ENCODE results near the gene PDE11A. TPM values are rescaled to one million over a fixed set of nuclear protein-coding genes. Genes with fewer than 3 reads are reported as not detected.

The PDE11A gene
- total RNA-seq, 4 donors from 2014 or later = 0.82 to 16.2 (median 4.3) TPM

DNA sequence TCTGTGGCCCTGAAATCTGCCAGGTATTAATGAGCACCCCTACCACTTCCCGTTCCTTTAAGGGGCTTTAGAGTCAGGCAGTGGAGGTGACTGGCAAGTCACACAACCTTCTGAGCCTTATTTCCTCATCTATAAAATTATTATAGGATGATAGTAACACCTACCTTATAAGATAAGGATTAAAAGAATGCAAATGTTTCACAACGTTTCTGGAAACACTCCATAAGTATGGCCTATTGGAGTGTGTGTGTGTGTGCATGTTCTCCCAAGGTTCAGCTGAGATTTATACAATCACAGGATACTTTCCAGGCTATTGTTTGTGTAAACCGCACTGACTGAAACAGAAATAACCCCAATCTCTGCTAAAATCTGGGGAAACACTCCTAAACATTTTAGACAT, 176.0 kb downstream of the PDE11A start:
- TF ChIP-seq POLR2A (IDR thresholded peaks at IDR 0.05) = no peak
- TF ChIP-seq, protein P1, sequence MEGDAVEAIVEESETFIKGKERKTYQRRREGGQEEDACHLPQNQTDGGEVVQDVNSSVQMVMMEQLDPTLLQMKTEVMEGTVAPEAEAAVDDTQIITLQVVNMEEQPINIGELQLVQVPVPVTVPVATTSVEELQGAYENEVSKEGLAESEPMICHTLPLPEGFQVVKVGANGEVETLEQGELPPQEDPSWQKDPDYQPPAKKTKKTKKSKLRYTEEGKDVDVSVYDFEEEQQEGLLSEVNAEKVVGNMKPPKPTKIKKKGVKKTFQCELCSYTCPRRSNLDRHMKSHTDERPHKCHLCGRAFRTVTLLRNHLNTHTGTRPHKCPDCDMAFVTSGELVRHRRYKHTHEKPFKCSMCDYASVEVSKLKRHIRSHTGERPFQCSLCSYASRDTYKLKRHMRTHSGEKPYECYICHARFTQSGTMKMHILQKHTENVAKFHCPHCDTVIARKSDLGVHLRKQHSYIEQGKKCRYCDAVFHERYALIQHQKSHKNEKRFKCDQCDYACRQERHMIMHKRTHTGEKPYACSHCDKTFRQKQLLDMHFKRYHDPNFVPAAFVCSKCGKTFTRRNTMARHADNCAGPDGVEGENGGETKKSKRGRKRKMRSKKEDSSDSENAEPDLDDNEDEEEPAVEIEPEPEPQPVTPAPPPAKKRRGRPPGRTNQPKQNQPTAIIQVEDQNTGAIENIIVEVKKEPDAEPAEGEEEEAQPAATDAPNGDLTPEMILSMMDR (IDR thresholded peaks at IDR 0.05 in 4 of 5, conservative IDR thresholded peaks at IDR 0.05 in 1 of 5) = no peak

DNA sequence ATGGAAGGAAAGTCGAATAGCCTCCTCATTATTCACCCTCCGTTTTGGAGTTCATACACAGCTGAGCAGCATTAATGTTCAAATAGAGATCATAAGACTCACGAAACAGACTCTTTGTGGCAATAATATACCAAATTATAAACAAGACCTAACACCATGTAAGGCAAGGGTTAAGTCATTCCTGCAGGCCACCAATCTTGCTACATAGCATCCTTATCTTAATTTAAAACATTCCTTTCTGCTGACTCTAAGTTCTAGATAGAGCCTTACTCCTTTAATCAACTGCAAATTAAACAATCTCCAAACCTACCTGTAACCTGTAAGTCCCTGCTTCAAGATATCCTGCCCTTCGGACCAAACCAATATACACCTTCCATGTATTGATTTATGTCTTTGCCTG, 178.0 kb downstream of the PDE11A start:
- no peaks in the 10 kb centered on the region for H3K9me3 ChIP-seq
- ATAC-seq (no peak), DNase-seq (no peak)
- no peak overlapping the region for H3K4me3 ChIP-seq
- H3K27ac ChIP-seq = no peak overlapping the region
- in situ Hi-C loops (cut with MboI; ENCODE audit: low sequenced_read_pairs in 4 of 4) = no loop called here
- peaks cover 0 to 10% of the 10 kb centered on the region in 2 donors for H3K4me1 ChIP-seq
- TF ChIP-seq, protein P1 (IDR thresholded peaks at IDR 0.05 in 4 of 5, conservative IDR thresholded peaks at IDR 0.05 in 1 of 5) = no peak
- TF ChIP-seq POLR2A (IDR thresholded peaks at IDR 0.05) = no peak
- intact Hi-C loops (cut with DNase I; ENCODE audit: low total_unique reads) = no loop called here
- H3K36me3 ChIP-seq = no peaks in the 10 kb centered on the region
- no peaks in the 10 kb centered on the region for H3K27me3 ChIP-seq

More for the DNA sequence above, 176.0 kb downstream of the PDE11A start:
- no peak for ATAC-seq
- Histone ChIP-seq H3K36me3 (no peaks in the 10 kb centered on the region), H3K9me3 (no peaks in the 10 kb centered on the region), H3K27ac (no peak overlapping the region), H3K4me1 (no peaks in the 10 kb centered on the region), H3K27me3 (no peaks in the 10 kb centered on the region), H3K4me3 (no peak overlapping the region)
- in situ Hi-C loops (cut with MboI; ENCODE audit: low sequenced_read_pairs in 4 of 4) = no loop called here
- DNase-seq = no peak
- intact Hi-C loops (cut with DNase I; ENCODE audit: low total_unique reads) = no loop called here

DNA sequence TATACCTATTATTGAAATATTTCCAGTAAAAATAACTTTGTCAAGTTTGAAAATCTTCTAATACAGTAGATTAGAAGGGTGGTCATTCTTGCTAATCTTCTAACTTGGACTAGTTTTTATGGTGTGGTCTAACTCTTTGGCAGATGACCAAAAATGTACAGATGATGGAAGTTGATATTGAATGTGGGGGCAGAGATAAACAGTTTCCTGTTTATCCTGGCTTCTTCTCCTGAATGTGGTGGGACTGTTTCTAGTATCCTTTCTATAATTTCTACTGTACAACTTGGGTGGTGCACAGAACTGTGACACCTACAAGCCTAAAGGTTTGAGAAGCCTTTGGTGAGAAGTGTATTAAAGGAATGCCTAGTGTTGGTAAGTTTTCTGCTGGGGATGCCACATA, 178.7 kb downstream of the PDE11A start:
- Histone ChIP-seq H3K4me1 (peaks cover 6 to 17% of the 10 kb centered on the region in 2 donors), H3K27ac (no peak overlapping the region), H3K27me3 (no peaks in the 10 kb centered on the region), H3K9me3 (no peaks in the 10 kb centered on the region), H3K36me3 (no peaks in the 10 kb centered on the region), H3K4me3 (no peak overlapping the region)
- ATAC-seq (no peak), DNase-seq (no peak)
- in situ Hi-C loops (cut with MboI; ENCODE audit: low sequenced_read_pairs in 4 of 4) (no loop called here), intact Hi-C loops (cut with DNase I; ENCODE audit: low total_unique reads) (no loop called here)
- TF ChIP-seq POLR2A (IDR thresholded peaks at IDR 0.05) = no peak
- TF ChIP-seq, protein P1 (IDR thresholded peaks at IDR 0.05 in 4 of 5, conservative IDR thresholded peaks at IDR 0.05 in 1 of 5) = no peak

DNA sequence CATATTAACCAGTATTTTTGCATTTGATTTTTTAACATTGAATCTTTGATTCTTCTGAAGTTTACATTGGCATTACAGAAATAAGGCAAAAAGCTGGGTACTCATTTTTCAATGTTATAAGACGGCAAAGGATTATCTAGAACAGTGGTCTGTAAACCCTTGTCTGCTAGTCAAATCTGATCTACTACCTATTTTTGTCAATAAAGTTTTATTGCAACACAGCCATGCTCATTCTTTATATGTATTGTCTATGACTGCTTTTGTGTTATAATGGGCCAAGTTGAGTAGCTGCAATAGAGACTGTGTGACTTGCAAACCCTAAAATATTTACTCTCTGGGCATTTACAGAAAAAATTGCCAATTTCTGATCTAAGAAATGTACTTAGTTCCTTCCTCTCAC, 181.0 kb downstream of the PDE11A start:
- ATAC-seq (no peak), DNase-seq (no peak)
- Histone ChIP-seq H3K27me3 (no peaks in the 10 kb centered on the region), H3K36me3 (no peaks in the 10 kb centered on the region), H3K9me3 (no peaks in the 10 kb centered on the region), H3K4me3 (no peak overlapping the region), H3K27ac (no peak overlapping the region), H3K4me1 (peaks cover 13 to 40% of the 10 kb centered on the region in 2 donors)
- no peak for TF ChIP-seq POLR2A (IDR thresholded peaks at IDR 0.05)
- TF ChIP-seq, protein P1 (IDR thresholded peaks at IDR 0.05 in 4 of 5, conservative IDR thresholded peaks at IDR 0.05 in 1 of 5) = no peak
- in situ Hi-C loops (cut with MboI; ENCODE audit: low sequenced_read_pairs in 4 of 4) (no loop called here), intact Hi-C loops (cut with DNase I; ENCODE audit: low total_unique reads) (no loop called here)

DNA sequence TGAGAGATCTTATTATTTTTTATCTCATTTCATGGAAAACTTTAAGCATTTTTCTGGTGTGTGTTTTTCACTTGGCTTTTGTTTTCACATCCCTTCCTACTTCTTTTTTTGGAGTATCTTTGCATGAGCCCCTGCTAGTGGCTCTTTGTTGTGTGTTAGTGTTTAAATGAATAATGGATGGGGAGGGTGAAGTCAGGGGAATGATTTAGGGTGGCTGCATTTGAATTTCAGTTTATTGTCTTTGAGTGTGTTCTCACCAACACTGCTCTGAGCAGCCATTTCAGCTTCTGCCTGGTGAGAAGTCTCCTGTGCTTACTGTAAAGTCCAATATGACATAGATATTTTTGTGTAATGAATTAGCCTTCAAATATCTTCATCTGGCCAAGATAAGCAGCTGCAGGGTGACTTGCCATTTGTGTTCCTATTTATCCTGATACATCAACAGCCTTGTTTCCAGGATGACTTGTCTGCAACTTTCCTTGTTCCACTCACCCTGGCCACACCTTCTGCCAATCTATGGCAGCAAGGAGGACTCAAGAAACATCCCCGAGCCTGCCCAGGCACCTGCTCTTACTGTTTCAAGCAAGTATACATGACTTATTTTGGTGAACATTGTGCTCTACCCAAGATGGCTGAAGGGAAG, 182.6 kb downstream of the PDE11A start:
- Histone ChIP-seq H3K4me1 (peaks cover 23 to 55% of the 10 kb centered on the region in 2 donors), H3K27me3 (no peaks in the 10 kb centered on the region), H3K9me3 (no peaks in the 10 kb centered on the region), H3K4me3 (no peak overlapping the region), H3K36me3 (no peaks in the 10 kb centered on the region), H3K27ac (peak overlapping the region; percentile 16 to 89 (median 48))
- intact Hi-C loops (cut with DNase I; ENCODE audit: low total_unique reads) = no loop called here
- in situ Hi-C loops (cut with MboI; ENCODE audit: low sequenced_read_pairs in 4 of 4) = no loop called here
- no peak for TF ChIP-seq POLR2A (IDR thresholded peaks at IDR 0.05)
- TF ChIP-seq, protein P1 (IDR thresholded peaks at IDR 0.05 in 4 of 5, conservative IDR thresholded peaks at IDR 0.05 in 1 of 5) = no peak
- DNase-seq (peak; percentile 20 to 61), ATAC-seq (peak; percentile 54 to 86)
